Central memory CD4-positive, alpha-beta T cell (primary cell): ENCODE measurements around the gene CDK19.

Experiments used
- DNase-seq: peaks from one replicate; pipeline ENCODE4 v3.0.0; 2022

The CDK19 gene

DNA sequence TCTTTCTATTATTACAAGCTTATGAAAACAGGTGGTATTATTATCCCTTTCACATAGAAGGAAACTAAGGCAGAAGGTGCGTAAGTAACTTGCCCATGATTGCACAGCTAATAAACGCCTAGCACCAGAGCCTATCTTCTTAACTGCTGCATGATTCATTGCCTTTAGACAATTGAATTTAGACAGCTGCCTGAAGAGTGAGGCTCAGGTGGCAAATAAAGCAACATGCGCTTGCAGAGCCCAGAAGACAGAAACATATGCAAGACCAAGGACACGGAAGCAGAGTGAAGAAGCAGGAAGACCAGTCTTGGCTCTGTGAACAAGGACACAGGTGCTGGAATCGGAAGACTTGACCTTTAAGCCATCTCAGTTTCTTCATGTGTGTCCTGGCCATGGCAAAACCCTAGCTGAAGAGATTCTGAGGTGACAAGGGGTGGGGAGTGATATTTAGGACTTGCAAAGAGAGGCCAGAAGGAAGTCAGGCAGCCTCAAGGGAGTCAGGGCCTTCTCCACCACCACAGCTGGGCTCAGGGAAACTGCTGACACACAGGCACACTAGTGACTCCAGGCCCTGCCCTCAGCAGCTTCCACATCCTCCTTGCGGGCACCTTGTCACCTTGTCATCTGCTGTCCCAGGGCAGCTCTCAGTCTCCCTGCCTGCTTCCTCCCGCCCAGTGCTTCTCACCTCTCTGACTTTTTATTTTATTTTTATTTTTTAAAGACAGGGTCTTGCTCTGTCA, 247.1 kb downstream of the CDK19 start:
- DNase-seq: no peak

- no peak for DNase-seq
Observed at GRCh38 chr6:110566346-110567125, 248.7 kb downstream of the CDK19 start.

DNA sequence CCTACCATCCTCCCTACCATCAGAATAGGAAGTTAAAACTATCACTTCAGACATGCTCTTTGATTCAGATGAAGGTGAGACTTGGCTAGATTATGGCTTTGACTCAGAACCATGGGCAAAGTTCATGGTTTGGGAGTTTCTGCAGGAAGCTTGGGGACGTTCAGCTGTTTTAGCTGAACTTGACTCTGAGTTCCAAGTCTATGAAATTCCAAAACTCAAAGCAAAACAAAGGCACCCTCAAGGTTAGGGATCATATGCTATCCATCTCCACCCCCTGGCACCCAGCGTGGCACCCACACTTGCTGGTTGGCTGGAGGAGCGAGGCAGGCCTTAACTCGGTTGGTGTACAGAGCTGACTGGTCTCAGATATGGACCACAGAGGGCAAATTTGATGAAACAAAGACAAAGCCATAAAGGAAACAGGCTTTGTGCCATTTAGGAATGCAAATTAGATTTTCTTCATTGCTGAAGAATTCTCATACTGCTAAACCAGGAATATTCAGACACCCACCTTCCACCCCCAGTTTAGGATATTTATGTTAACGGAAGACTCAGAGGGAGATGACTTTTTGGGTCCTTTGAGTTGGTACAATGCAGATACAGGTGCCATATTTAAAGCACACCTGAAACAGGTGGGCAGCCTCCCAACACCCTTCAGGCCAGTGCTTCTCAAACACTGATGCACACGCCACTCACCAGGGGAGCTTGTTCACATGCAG, 250.4 kb downstream of the CDK19 start:
- DNase-seq: no peak

- no peak for DNase-seq
Observed at GRCh38 chr6:110563711-110564110, 251.6 kb downstream of the CDK19 start.

- no peak for DNase-seq
Observed at GRCh38 chr6:110562316-110562915, 252.9 kb downstream of the CDK19 start.

DNA sequence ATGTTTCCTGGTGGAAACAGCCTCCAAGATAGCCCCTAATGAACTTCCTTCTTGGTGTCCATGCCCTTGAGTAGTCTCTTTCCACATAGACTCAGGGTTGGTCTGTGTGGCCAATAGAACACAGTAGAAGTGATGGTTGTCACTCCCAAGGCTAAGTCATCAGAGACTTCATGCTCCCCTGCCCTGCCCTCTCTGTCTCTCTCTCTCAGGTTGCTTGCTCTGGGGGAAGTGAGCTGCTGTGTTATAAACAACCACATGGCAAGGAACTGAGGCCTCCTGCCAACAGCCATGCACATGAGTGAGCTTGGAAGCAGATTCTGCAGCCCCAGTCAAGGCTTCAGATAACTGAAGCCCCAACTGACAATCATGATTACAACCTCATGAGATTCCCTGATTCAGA, 253.6 kb downstream of the CDK19 start:
- no peak for DNase-seq

DNA sequence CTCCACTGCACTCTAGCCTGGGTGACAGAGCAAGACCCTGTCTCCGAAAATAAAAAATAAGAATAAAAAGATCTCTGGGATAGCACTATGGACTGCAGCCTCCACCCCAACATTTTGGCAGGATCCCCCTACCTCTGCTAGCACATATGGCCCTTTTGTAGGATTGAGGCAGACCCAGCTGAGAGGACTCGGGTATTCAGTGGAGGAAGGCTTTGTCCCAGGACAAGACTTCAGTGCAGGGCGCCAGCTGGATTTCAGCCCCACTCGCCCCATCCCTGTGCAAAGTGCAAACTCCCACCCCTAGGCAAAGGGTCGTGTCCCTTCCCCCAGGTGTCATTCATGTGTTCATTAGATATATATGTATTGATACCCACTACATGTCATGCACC, 254.3 kb downstream of the CDK19 start:
- no peak for DNase-seq

- DNase-seq: peak; percentile 29
Observed at GRCh38 chr6:110560239-110561007, 254.8 kb downstream of the CDK19 start.
